Muscle of leg (tissue), 11 donors: Measurements from ENCODE around the gene LRP2. TPM values are rescaled to one million over a fixed set of nuclear protein-coding genes. Genes with fewer than 3 reads are reported as not detected.

Experiments used
- DNase-seq: peaks from one replicate; pipeline ENCODE4 v3.0.0; 2013
- H3K27ac ChIP-seq: one replicate; pipeline ENCODE4 v1.5.1; 2013; ENCODE audit warnings: mild to moderate bottlenecking, low read length, control low read depth
- H3K27me3 ChIP-seq: one replicate; pipeline ENCODE4 v1.6.1; 2013; ENCODE audit warnings: low read length; ENCODE audit not compliant: control insufficient read depth, insufficient read depth
- H3K36me3 ChIP-seq: one replicate; pipeline ENCODE4 v1.6.1; 2013; ENCODE audit warnings: low read length; ENCODE audit not compliant: control insufficient read depth, insufficient read depth
- H3K4me1 ChIP-seq: one replicate; pipeline ENCODE4 v1.6.1; 2013; ENCODE audit warnings: low read length; ENCODE audit not compliant: control insufficient read depth, insufficient read depth
- H3K4me3 ChIP-seq: one replicate; pipeline ENCODE4 v1.5.1; 2013; ENCODE audit warnings: low read length, control low read depth
- H3K9me3 ChIP-seq: replicated peaks from 2 replicates; pipeline ENCODE4 v1.6.1; 2013; ENCODE audit warnings: low read depth, low read length; ENCODE audit not compliant: control insufficient read depth
- WGBS: methylation state at CpG from one replicate; pipeline ENCODE4 v1.1.5; 2013; ENCODE audit warnings: missing lambda C conversion rate; ENCODE audit not compliant: insufficient coverage; 5-methylcytosine and 5-hydroxymethylcytosine counted together
- polyA plus RNA-seq, 8 donors: library from polyadenylated mRNA; unstranded; fragments of 120-200 nt; gene quantifications; one replicate each; pipeline versions ENCODE4 v1.2.1 to v1.2.3, GENCODE V29; 2013; ENCODE audit warnings: inconsistent platforms in 1 of 8, low replicate concordance in 1 of 8; ENCODE audit not compliant: insufficient read length in 8 of 8, insufficient read depth in 1 of 8
- total RNA-seq: library from RNA; stranded (reverse); fragments of 120-200 nt; gene quantifications from one replicate; pipeline ENCODE4 v1.2.4, GENCODE V29; 2013

The LRP2 gene
- total and polyA plus RNA-seq, 9 donors: 0.05 to 0.40 (median 0.09) TPM; not detected in 1

DNA sequence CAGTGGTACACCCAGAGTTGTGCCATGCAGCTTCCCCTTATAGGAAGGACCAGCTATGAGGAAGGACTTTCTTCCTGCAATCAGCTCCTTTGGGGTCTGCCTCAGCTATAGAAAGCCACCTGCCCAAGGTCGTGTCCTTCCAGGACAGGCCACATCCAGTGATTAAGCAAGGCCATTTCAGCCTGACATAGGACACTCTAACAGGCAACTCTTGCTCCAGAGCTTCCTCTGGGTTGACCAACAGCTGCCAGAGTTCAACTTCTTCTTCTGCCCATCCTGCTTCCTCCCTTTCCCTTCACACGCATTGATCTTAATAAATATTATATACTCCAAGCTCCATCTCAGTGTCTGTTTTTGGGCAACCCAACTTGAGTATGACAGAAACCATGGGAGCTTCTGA is 12.8 kb downstream of the LRP2 start:
- H3K36me3 ChIP-seq: no peaks in the 10 kb centered on the region
- H3K27me3 ChIP-seq: no peaks in the 10 kb centered on the region
- H3K27ac ChIP-seq: no peak overlapping the region
- H3K4me3 ChIP-seq: no peak overlapping the region
- H3K4me1 ChIP-seq: no peaks in the 10 kb centered on the region
- no CpG with 5 or more reads among the region's 2 CpGs for WGBS
- no peak for DNase-seq
- H3K9me3 ChIP-seq: no peaks in the 10 kb centered on the region

DNA sequence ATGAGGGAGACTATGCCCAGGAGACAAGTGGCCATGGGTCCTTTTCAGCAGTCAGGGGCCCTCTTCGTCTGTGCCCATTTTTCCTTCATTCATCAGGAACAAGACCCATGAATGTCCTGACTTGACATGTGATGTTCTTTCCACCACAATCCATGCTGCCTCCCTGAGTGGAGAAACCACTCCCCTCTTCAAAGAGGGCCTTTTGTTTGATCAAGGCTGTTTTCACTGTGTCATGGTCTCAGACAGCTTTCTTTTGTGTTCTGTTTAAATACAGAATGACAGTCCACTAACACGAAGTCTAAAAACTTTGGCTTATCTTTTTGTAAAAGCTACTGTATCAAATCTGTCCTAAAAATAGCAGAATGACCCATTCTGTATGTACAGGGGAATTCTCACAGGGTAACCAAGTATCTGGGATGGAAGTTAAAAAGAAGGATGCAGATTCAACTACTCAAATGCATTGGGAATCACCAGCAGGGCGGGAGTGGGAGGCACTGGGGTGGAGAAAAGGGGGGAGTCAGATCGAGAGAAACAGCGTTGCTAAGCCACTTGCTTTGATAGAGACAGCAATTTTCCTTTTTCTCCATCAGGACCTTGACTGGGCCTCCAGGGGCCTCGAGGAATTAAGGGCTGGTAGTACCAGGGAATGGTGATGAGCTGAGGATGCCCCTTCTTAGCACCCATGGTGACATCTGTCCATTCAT is 13.9 kb downstream of the LRP2 start:
- H3K27me3 ChIP-seq: no peaks in the 10 kb centered on the region
- DNase-seq: no peak
- no peak overlapping the region for H3K27ac ChIP-seq
- no peaks in the 10 kb centered on the region for H3K4me1 ChIP-seq
- no peaks in the 10 kb centered on the region for H3K36me3 ChIP-seq
- 100% methylated on average over 1 of the region's 6 CpGs for WGBS
- no peak overlapping the region for H3K4me3 ChIP-seq
- no peaks in the 10 kb centered on the region for H3K9me3 ChIP-seq

GRCh38 chr2:169345486-169346437 is 16.6 kb downstream of the LRP2 start:
- H3K4me3 ChIP-seq: no peak overlapping the region
- WGBS: no CpG with 5 or more reads among the region's 7 CpGs
- no peaks in the 10 kb centered on the region for H3K36me3 ChIP-seq
- no peak for DNase-seq
- no peaks in the 10 kb centered on the region for H3K9me3 ChIP-seq
- H3K27ac ChIP-seq: no peak overlapping the region
- no peaks in the 10 kb centered on the region for H3K27me3 ChIP-seq
- H3K4me1 ChIP-seq: no peaks in the 10 kb centered on the region

GRCh38 chr2:169344736-169345485 is 17.4 kb downstream of the LRP2 start:
- no peaks in the 10 kb centered on the region for H3K36me3 ChIP-seq
- H3K4me1 ChIP-seq: no peaks in the 10 kb centered on the region
- WGBS: no CpG with 5 or more reads among the region's 5 CpGs

DNA sequence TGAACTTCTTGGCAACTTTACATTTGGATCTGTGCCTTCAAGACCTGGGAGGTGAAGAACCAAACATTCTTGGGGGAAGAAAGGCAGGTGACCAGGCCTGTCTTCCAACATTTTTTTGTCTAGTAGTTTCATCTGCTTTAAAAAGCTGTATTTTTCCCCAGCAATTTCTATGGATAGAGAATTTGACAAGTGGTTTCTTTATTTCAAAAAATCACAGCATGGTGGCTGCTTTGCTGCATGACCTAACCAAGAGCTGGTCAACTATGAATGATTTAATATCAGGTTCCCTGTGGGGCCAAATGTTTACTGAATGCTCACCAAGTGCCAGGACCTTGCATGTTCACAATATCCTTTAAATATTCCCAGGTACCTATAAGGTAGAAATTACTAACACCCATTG is 19.1 kb downstream of the LRP2 start:
- DNase-seq: no peak
- Histone ChIP-seq H3K4me3 (no peak overlapping the region), H3K36me3 (no peaks in the 10 kb centered on the region), H3K9me3 (no peaks in the 10 kb centered on the region), H3K27me3 (no peaks in the 10 kb centered on the region), H3K27ac (no peak overlapping the region), H3K4me1 (no peaks in the 10 kb centered on the region)

More at GRCh38 chr2:169344736-169345485, 17.4 kb downstream of the LRP2 start:
- Histone ChIP-seq H3K4me3 (no peak overlapping the region), H3K27me3 (no peaks in the 10 kb centered on the region), H3K27ac (no peak overlapping the region), H3K9me3 (no peaks in the 10 kb centered on the region)
- no peak for DNase-seq

- Histone ChIP-seq H3K27ac (no peak overlapping the region), H3K9me3 (no peaks in the 10 kb centered on the region), H3K36me3 (no peaks in the 10 kb centered on the region), H3K4me3 (no peak overlapping the region), H3K4me1 (no peaks in the 10 kb centered on the region), H3K27me3 (no peaks in the 10 kb centered on the region)
- WGBS: no CpG with 5 or more reads among the region's 2 CpGs
- no peak for DNase-seq
Measured at GRCh38 chr2:169339657-169340056, 22.7 kb downstream of the LRP2 start.

- H3K27ac ChIP-seq: no peak overlapping the region
- no peaks in the 10 kb centered on the region for H3K27me3 ChIP-seq
- no peaks in the 10 kb centered on the region for H3K36me3 ChIP-seq
- H3K4me1 ChIP-seq: no peaks in the 10 kb centered on the region
- no peak for DNase-seq
- H3K9me3 ChIP-seq: no peaks in the 10 kb centered on the region
- no peak overlapping the region for H3K4me3 ChIP-seq
- 58% methylated on average over 2 of the region's 5 CpGs for WGBS
Measured at GRCh38 chr2:169336695-169337094, 25.6 kb downstream of the LRP2 start.

DNA sequence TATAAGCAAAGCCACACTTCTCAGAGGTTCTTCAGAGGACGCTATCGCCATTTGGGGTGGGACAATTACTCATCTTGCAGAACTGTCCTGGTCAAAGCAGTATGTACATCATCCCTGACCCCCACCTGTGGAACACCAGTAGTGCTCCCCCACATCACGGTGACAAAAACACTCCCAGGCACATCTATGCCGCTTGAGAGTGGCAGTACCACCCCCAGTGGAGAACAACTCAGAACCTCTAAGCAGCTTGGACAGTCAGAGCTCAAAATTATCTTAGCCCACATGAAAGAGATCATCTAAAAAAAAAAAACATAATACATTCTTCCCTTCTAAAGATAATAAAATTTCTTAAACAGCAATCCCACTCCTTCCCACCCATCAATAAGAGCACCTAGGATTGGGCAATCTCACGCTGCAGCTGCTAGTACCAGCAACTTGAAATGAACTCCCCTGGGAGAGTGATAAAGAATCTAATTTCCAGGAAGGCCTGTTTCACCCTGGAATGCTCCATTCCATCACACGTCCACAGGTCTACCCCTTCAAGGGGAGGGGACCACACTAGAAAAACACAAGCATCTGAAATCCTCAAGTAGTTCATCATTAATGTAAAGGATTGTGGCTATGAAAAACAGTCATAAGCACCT is 31.7 kb downstream of the LRP2 start:
- H3K4me1 ChIP-seq: no peaks in the 10 kb centered on the region
- no peak overlapping the region for H3K4me3 ChIP-seq
- H3K9me3 ChIP-seq: no peaks in the 10 kb centered on the region
- 82% methylated on average over 4 of the region's 6 CpGs for WGBS
- no peak overlapping the region for H3K27ac ChIP-seq
- H3K36me3 ChIP-seq: no peaks in the 10 kb centered on the region
- H3K27me3 ChIP-seq: no peaks in the 10 kb centered on the region
- no peak for DNase-seq

- Histone ChIP-seq H3K27ac (no peak overlapping the region), H3K9me3 (no peaks in the 10 kb centered on the region), H3K4me1 (no peaks in the 10 kb centered on the region), H3K27me3 (no peaks in the 10 kb centered on the region), H3K36me3 (no peaks in the 10 kb centered on the region), H3K4me3 (no peak overlapping the region)
- WGBS: 94% methylated on average over 7 of the region's 8 CpGs
- no peak for DNase-seq
Measured at GRCh38 chr2:169329688-169330554, 32.4 kb downstream of the LRP2 start.
